Liver (tissue), 3 donors: Measurements from ENCODE around the gene IZUMO1.

ENCODE experiments used
- FOXA1 ChIP-seq: IDR thresholded peaks from 2 replicates; pipeline ENCODE4 v1.6.1; 2016; ENCODE audit warnings: antibody characterized with exemption
- NR2F2 ChIP-seq: IDR thresholded peaks from 2 replicates; pipeline ENCODE4 v1.6.1; 2016; ENCODE audit warnings: antibody characterized with exemption
- RAD21 ChIP-seq, 2 donors: IDR thresholded peaks; 2 replicates each; pipeline ENCODE4 v1.6.1; 2016; ENCODE audit warnings: antibody characterized with exemption in 2 of 2, mild to moderate bottlenecking in 2 of 2
- SP1 ChIP-seq: IDR thresholded peaks from 2 replicates; pipeline ENCODE4 v1.6.1; 2018; ENCODE audit warnings: antibody characterized with exemption, mild to moderate bottlenecking
- TAF1 ChIP-seq: conservative IDR thresholded peaks from 2 replicates; pipeline ENCODE4 v1.6.1; 2016; ENCODE audit warnings: antibody characterized with exemption, mild to moderate bottlenecking
- YY1 ChIP-seq: IDR thresholded peaks from 2 replicates; pipeline ENCODE4 v1.6.1; 2016; ENCODE audit warnings: antibody characterized with exemption, mild to moderate bottlenecking
- TF ChIP-seq, protein P1 (sequence below): fragments of 150-350 bp; IDR thresholded peaks from 2 replicates; pipeline ENCODE4 v1.5.1; 2017; ENCODE audit warnings: improper control_type of control experiment, low read depth, low read length; ENCODE audit not compliant: missing input control
- TF ChIP-seq, protein P2 (sequence below): IDR thresholded peaks from 2 replicates; pipeline ENCODE4 v1.6.1; 2016; ENCODE audit warnings: antibody characterized with exemption
- TF ChIP-seq, protein P3 (sequence below): IDR thresholded peaks from 2 replicates; pipeline ENCODE4 v1.6.1; 2016; ENCODE audit warnings: antibody characterized with exemption
- TF ChIP-seq, protein P4 (sequence below): IDR thresholded peaks from 2 replicates; pipeline ENCODE4 v1.6.1; 2016; ENCODE audit warnings: antibody characterized with exemption
- donor health status: healthy.
- donor health status: healthy.

DNA sequence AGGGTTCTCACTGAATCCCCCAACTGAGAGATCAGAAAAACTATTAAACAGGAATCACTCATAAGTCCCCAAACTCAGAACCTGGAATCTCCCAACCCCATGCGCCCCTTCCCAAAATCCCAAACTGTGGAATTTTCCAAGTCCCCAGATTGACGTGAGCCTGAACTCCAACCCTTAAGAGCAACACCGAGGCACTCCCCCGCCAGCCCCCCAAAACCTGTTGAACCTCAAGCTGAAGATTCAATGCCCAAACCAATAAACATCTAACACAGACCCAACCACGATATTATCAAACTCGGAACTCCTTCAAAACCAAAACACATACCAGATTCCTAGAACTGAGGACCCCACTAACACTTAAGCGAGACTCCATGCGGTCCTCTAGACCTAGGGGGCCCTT is 599 bp downstream of the IZUMO1 start:
- TF ChIP-seq, protein P1, sequence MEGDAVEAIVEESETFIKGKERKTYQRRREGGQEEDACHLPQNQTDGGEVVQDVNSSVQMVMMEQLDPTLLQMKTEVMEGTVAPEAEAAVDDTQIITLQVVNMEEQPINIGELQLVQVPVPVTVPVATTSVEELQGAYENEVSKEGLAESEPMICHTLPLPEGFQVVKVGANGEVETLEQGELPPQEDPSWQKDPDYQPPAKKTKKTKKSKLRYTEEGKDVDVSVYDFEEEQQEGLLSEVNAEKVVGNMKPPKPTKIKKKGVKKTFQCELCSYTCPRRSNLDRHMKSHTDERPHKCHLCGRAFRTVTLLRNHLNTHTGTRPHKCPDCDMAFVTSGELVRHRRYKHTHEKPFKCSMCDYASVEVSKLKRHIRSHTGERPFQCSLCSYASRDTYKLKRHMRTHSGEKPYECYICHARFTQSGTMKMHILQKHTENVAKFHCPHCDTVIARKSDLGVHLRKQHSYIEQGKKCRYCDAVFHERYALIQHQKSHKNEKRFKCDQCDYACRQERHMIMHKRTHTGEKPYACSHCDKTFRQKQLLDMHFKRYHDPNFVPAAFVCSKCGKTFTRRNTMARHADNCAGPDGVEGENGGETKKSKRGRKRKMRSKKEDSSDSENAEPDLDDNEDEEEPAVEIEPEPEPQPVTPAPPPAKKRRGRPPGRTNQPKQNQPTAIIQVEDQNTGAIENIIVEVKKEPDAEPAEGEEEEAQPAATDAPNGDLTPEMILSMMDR: no peak
- no peak for TF ChIP-seq RAD21 (IDR thresholded peaks at IDR 0.05)
- TF ChIP-seq, protein P2, sequence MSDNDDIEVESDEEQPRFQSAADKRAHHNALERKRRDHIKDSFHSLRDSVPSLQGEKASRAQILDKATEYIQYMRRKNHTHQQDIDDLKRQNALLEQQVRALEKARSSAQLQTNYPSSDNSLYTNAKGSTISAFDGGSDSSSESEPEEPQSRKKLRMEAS: no peak
- TF ChIP-seq NR2F2: no peak
- TF ChIP-seq TAF1: no peak
- TF ChIP-seq, protein P3, sequence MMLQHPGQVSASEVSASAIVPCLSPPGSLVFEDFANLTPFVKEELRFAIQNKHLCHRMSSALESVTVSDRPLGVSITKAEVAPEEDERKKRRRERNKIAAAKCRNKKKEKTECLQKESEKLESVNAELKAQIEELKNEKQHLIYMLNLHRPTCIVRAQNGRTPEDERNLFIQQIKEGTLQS: no peak
- no peak for TF ChIP-seq YY1
- no peak for TF ChIP-seq FOXA1
- TF ChIP-seq SP1: no peak
- TF ChIP-seq, protein P4, sequence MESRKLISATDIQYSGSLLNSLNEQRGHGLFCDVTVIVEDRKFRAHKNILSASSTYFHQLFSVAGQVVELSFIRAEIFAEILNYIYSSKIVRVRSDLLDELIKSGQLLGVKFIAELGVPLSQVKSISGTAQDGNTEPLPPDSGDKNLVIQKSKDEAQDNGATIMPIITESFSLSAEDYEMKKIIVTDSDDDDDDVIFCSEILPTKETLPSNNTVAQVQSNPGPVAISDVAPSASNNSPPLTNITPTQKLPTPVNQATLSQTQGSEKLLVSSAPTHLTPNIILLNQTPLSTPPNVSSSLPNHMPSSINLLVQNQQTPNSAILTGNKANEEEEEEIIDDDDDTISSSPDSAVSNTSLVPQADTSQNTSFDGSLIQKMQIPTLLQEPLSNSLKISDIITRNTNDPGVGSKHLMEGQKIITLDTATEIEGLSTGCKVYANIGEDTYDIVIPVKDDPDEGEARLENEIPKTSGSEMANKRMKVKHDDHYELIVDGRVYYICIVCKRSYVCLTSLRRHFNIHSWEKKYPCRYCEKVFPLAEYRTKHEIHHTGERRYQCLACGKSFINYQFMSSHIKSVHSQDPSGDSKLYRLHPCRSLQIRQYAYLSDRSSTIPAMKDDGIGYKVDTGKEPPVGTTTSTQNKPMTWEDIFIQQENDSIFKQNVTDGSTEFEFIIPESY: no peak
